GM12892 (cell line): ENCODE data around the gene INSYN2A.

Experiments used
- POLR2AphosphoS5 ChIP-seq: IDR thresholded peaks from 2 replicates; pipeline ENCODE4 v1.6.1; 2011; ENCODE audit warnings: low read depth, low read length, control low read depth
- TAF1 ChIP-seq: IDR thresholded peaks from 2 replicates; pipeline ENCODE4 v1.6.1; 2011; ENCODE audit warnings: low read depth, mild to moderate bottlenecking, control low read depth, low read length, borderline replicate concordance

DNA sequence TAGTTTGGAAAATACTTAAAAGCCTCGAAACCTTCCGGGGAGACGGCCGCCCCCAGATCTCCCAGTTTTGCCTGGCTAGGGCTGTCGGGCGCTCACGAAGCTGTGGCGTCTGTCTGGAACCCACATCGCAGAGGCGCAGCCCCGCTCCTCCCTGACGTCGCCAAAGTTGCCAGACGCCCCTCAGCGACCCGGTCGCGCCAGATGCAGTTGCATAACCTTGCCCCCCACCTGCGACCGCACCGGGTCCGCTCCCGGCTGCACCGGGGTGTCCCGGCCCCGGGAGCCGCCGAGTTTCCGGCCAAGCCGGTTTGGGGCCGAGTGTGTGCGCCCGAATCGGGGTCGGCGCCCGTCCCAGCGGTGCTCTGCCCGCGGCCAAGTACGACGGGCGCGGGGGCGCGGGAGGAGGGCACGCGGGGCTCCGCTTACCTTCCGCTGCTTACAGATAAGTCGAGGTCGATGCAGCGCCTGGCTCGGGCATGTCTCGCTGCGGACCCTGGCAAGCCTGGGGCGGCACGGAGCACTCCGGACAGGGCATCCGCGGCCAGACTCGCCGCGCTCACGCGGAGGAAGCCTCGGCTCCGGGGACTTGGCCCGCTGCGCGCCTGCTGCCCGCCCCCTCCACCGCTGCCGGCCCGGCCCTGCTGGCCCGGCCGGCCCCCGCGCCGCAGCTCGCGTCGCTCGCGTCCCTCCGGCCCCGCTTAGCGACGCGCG is 665 bp downstream of the INSYN2A start:
- TF ChIP-seq POLR2AphosphoS5 = no peak
- TF ChIP-seq TAF1 = no peak
